NCI-H748 (cell line): ENCODE data around the gene CKLF.
"Not testable (repeated sequence)": the region's sequence is repeated elsewhere in the genome, so short reads cannot be mapped to it uniquely, and the experiment has no call there.

Experiments used
- DNase-seq: peaks from one replicate; lab custom pipeline; 2025; ENCODE audit not compliant: unreplicated experiment; lab: John Stamatoyannopoulos, UW

The CKLF gene

DNA sequence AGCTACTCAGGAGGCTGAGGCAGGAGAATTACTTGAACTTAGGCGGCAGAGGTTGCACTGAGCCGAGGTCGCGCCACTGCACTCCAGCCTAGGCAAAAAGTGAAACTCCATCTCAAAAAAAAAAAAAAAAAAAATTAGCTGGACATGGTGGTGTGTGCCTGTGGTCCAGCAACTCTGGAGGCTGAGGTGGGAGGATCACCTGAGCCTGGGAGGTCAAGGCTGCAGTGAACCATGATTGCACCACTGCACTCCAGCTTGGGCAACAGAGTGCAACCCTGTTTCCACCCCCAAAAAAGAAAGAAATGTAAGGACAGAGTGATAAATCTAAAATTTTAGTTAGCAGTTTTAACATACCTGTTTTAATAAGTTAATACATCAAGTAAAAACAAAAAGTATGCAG, 44.2 kb downstream of the CKLF start:
- not testable (repeated sequence) for DNase-seq

DNA sequence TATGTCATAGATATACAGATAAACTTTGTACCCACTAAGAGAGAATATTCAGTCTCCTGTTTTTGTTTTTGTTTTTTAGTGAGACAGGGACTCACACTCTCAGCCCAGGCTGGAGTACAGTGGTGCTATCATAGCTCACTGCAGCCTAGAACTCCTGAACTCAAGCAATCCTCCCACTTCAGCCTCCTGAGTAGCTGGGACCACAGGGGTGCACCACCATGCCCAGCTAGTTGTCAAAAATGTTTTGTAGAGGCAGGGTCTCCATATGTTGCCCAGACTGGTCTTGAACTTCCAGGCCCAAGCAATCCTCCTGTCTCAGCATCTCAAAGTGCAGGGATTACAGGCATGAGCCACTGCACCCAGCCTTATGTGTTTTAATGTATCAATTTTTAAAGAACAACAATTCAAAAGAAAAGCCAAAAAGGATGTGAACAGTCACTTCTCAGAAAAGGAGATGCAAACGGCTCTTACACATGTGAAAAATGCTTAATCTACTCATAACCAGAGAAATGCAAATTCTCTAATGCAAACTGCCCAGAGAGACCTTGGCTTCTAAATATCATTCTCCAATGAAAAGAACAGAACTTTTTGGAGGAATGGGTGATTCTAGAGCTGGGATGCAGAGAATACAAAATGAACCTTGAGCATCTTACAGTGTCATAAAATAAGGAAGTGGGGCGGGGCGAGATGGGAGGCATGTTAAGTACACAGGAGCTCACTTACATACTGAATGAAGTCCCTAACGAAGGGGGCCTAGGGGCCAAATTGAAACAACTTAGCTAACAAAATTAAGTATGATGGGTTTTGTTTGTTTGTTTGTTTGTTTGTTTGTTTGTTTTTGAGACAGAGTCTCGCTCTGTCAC, 44.8 kb downstream of the CKLF start:
- no peak for DNase-seq

DNA sequence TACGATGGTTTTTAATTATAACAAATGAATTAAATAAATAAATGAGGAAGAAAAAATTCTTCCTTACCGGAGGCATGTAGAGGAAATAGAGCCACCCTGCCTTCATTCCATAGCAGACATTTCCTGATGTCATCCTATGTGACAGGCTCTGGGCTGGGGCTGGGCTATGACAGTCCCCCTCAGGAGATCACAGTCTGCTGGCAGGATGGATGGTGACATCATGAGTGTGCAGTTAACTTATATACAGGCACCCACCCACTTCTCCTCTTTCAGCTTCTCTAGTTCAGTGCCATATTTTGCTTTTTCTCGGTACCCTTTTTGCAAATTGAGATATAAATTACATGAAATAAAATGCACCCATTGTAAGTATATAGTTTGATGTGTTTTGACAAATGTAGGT, 45.7 kb downstream of the CKLF start:
- DNase-seq: no peak

DNA sequence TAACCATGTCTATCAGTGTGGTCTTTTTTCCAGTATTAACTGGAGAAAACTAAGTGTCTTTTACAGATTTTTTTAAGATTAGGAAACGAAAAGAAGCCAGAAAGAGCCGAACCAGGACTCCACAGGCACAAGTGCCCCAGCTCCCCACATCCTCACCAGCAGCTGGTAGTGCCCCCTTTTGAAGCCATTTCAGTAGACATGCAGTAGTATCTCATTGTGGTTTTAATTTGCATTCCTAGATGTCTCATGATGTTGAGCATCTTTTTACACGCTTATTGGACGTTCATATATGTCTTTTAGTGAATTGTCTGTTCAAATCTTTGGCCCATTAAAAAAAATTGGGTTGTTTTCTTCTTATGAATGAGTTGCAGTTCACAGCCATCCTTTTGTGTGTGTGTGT, 47.4 kb downstream of the CKLF start:
- DNase-seq: no peak

DNA sequence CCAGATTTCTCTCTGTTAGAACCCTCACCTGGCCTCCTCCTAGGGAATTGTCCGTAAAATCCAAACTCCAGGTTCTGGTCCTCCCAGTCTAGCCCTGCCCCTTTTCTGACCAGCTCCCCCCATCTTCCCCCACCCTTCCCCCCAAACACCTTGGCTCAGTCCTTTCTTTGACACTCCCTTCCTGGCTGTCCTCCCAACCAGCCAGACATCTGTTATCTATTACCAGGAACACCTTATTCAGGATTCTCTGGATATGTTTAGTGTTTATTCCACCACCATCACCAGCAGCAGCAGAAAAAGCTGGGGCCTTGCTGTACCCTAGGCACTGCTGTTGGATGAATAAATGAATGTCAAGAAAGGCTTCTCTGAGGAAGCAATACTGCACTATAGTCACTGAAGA, 48.1 kb downstream of the CKLF start:
- DNase-seq: no peak

DNA sequence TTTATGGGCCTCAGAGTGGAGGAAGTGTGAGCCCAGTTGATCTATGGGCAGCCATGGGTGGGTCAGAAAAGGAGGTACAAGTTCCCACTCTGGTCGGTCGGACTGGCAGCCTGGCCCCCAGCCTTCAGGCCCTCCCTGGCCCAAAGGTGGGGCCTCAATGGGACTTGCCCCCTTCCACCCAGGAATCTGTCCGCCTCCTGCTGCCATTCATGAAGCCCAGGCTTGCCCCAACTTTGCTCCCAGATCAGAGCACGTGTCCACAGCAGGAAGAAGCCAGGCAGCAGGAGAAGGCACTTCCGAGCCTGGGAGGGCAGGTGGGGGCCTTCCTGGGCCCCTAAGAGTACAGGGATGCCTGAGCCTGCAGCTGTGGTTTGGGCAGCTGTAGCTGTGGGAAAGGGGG, 49.1 kb downstream of the CKLF start:
- DNase-seq: no peak

DNA sequence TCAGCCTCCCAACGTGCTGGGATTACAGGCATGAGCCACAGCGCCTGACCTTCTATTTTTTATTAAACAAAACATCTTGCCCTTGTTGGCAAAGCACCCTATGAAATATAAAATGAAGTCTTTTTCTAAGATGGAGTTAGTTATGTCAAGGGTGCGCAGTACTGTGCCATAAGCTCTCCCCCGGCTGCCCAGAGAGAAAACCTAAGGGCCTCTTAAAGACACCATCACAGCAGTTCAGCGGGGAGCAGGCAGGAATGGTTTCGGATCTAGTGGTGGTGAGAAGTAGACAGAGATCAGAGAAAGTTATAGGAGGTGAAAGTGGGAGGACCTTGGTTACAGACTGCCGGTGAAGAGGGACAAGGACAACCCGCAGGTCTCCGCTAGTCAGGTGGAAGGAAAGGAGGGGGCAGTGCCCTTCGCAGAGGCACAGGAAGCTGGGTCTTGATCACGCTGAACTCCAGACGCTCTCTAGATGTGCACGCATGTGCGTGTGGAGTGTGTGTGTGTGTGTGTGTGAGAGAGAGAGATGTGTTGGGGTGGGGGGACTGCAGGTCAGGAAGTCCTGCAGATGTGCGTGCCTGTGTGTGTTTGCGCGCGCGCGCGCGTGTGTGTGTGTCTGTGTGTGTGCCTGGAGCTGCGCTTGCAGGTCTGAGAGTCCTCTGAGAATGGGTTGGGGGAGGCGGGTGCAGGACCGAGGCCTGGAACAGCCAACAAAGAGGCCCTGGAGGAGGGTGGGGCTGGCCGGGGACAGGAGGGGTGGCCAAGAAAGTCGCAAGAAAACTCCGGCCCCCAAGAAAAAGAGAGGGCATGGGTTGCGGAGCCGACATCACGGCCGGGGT, 51.4 kb downstream of the CKLF start:
- DNase-seq: peak; percentile 64

DNA sequence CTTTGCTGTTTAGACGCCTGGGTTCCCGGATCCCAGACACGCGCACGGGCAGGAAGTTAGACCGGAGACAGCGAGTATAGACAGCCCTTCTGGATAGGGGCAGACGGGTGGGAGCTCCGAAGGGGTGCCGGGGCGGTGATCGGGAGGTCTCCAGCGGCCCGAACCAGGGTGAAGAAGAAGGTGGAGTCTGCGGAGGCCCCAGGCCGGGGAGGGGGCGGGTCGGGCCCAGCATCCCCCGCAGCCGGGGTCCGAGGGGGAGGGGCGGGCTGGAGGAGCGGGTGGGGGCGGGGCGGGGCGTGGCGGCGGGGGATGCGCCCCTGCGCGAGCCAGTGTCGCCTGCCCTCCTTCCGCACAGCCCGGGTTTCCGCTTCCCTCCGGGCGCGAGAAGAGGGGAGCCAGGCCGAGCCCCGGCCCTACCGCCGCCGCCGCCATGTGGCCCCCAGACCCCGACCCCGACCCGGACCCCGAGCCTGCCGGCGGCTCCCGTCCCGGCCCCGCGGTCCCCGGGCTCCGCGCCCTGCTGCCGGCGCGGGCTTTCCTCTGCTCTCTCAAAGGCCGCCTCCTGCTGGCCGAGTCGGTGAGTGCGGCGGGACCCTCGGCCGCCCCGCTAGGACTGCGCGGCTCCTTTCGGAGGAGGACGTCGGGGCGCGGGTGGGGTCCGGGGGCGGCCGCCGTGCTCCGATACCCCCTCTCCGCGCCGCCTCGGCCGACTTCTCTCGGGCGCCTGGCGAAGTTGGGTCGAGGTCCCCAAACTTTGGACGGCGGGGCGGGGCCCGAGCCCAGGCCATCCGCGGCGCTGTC, 52.2 kb downstream of the CKLF start, which contains the start of gene CMTM3:
Gene CMTM3 (plus strand): TSS at position 329 of the 801 bp plus-strand sequence. CDS start 102 bp downstream, at position 431.
- DNase-seq: peak; percentile 70

DNA sequence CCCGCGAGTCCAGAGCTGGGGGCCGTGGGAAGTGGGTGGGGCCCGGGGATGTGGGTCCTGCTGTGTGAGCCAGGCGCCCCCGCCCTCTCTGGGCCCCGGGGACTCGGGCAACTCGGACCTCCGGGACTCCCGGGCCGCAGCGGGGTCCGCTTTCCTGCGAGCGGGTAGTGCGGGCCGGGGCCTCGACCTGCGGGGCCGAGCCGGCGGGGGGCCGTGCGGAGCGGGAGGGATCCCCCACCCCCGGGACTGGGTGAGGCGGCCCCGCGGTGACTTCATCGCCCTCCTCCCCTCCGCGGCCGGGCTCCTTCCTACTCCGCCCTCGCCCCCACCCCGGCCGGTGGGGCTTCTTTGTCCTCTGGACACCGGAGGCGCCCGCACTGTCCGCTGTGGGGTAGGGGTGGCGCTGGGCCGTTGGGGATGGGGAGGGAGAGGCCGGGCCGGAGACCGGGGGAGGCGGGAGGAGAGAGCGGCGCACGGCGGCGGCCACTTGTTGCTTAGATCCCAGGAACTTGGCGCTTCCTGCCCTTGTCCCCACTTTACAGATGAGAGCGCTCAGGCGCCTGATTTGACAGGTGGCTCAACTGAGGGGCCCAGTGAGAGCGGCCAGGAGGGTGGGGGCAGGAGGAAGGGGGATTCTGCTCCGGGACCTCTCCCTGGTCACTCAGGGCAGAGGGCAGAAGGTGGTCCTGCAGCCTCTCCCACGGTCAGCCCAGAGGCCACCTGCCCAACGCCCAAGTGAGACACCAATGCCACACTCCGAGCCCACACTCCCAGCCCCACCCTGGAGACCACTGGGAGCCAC, 53.0 kb downstream of the CKLF start:
- peak; percentile 29 for DNase-seq

DNA sequence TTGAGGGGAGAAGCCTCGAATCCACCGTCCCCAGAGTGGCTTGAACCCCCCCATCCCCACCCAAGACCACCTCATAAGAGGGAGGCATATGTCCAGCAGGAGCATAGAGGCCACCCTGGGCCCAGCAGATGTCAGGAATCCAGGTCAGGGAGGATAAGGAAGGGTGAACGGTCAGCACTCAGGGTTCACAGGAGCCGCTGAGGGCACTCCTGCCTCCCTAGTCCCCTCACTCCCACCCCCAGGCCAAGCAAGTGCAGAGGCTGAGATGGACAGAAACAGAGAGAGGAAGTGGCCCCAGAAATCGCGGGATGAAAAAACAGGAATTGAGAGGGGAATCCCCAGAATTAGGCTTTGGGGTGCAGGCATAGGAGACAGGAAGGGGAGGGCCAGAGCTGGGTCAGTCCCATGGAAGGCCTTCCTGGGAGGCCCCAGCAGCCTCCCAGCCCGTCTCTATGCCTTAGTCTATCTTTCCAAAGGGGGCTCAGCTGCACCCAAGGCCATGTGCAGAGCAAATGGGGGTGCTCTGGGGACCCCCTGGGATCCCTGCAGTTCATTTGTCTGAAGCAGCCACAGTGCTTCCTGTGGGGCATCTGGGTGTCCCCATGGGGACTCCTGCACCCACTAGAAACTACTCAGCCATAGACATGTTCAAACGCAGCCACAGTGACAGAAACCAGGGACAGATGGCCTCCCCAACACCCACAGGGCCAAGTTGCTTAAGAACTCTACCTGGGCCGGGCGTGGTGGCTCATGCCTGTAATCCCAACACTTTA, 53.8 kb downstream of the CKLF start:
- DNase-seq: no peak

DNA sequence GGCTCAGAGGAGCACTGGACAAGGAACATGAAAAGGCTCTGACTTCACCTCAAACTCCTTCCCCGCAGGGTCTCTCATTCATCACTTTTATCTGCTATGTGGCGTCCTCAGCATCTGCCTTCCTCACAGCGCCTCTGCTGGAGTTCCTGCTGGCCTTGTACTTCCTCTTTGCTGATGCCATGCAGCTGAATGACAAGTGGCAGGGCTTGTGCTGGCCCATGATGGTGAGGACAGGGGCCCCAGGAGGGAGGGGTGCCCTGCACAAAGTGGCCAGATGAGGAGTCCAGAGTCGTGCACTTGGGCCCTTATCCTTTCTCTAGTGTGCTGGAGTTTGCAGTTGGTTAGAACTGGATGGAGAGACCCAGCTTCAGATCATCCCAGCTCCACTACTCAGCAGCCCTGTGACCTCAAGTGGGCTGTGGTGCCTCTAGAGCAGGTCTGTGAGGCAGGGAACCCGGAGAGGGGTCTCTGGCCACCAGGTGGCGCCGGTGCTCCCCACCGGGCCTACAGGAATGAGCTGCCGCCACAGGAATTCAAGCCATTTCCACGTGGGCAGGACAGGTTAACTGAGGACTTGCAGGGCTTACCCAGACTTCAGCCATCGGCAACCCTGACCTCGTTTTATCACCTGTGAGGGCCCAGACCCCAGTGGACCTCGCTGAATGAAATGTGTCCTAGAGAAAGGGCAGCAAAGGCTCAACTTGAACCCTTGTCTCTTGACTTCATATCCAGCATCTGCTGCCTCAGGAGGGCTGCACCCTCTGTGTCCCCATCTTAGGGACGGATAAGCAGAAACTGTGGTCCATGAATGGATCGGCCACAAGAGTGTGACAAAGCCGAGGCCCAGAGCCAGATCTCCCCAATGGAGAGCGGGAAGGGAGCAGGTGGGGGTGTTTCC, 56.1 kb downstream of the CKLF start:
- peak; percentile 64 for DNase-seq

DNA sequence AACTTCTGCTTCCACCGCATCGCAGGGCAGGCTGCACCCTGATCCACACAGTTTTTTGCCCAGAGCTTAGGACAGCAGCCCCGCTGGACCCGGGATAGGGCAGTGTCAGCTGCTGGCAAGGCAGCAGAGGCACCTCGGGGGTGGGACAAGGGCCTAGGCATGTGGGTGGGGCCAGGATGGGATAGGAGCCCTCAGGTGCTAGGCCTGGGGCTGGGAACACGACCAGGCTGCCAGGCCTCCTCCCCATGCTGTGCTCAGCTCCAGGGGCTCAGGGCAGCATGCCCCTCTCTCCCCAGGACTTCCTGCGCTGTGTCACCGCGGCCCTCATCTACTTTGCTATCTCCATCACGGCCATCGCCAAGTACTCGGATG, 56.7 kb downstream of the CKLF start:
- DNase-seq: no peak

DNA sequence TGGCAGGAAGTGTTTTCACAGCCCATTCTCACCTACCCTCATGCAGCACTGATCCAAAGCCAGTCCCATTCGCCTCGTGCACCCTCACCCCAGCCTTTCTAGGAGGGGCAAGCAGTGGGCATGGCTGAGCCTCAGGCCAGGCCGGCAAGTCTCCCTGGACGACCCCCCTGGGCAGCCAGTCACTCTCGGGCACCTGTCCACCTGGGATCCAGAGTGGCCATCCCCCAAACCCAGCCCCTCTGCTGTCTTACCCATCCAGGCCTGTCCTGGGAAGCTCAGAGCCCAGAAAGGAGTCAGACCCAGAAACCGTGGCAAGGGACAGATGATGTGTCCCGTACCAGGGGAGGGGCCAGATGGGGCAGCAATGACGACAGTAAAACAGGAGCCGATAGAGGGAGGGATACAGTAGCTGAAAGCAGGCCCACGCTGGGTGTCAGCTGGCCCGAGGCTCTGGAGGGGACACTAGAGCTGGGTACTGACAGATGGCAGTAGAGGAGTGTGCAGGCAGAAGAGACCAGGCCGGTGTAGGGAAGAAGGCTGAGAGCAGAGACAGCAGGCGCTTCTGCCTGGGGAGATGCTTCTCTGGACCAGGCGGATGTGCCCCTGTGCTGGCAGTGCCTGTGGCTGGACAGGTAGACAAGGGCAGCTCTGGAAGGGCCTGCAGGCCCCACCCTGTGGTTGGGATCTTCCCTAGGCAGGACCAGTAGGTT, 57.9 kb downstream of the CKLF start:
- DNase-seq: no peak

DNA sequence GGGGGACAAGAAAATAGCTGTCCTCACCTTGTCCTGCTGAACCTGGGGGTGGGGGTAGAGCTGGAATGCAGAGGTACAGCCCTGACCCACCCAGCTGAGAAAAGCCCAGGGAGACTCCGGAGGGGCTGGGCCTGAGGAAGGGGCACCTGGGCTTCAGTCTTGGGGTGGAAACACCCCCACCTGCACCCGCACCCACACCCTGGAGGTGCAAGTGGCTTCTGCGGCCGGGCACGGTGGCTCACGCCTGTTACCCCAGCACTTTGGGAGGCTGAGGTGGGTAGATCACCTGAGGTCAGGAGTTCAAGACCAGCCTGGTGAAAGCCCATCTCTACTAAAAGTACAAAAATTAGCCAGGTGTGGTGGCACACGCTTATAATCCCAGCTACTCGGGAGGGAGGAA, 59.5 kb downstream of the CKLF start:
- not testable (repeated sequence) for DNase-seq

DNA sequence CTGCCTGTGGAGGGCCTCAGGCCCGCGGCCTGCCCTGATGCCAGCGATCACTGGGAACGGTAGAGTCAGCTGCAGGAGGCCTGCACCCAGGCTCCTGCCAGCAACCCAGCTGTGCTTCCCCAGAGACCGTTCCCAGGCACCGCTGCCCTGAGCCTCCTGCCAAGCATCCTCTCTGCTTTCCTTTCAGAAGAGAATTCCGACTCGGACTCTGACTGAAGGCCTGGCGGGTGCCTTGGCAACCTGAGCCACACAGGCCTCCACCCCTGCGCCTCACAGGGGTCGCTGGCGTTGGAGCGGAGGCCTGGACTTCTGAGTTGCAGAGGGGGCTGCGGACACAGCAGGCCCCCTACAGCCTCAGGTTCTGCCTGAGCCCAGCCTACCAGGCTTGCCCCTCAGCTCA, 60.0 kb downstream of the CKLF start:
- DNase-seq: no peak

DNA sequence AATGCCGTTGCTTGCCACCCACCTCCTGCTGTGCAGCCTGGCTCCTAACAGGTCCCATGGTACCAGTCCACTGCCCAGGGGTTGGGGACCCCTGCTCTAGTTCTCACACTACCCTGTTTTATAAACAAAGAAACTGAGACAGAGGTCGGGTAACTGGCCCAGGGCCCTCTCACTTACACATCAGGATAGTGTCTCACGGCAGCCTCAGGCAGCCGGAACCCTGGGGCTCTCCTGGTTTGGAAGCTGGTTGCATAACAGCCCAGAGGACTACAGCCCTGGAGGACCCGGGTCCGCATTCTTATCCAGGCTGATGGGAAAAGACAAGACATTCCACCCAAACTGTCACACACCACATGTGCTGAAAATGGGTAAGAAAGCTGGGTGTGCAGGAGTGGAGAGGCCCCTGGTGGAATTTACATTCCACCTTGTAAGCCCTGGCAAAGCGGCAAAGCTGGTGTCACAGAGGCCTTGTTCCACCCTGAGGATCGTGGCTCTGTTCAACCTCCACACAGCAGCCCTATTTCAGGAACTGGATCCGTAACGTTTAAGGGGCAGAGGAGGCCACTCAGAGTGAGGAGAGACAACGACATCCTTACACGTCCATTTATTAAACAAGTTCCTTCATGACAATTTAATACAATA, 61.9 kb downstream of the CKLF start:
- DNase-seq: no peak
